Muscle layer of duodenum (tissue), 2 donors: Measurements from ENCODE around the gene ITGA2B.
A peak's percentile ranks its signal among the peaks of the same experiment; 100 is the strongest.
"Not testable (repeated sequence)": the region's sequence is repeated elsewhere in the genome, so short reads cannot be mapped to it uniquely, and the experiment has no call there.

Experiments
- H3K27ac ChIP-seq: one replicate; pipeline ENCODE4 v1.7.0; 2013; ENCODE audit warnings: mild to moderate bottlenecking, low read length
- H3K27me3 ChIP-seq: one replicate; pipeline ENCODE4 v1.7.0; 2013; ENCODE audit warnings: low read depth, mild to moderate bottlenecking, control low read depth, low read length
- H3K36me3 ChIP-seq, 2 donors: one replicate each; pipeline ENCODE4 v1.7.0; 2013; ENCODE audit warnings: low read length in 2 of 2, control low read depth in 1 of 2, mild to moderate bottlenecking in 1 of 2; ENCODE audit not compliant: insufficient read depth in 2 of 2, control insufficient read depth in 1 of 2
- H3K4me1 ChIP-seq, 2 donors: one replicate each; pipeline ENCODE4 v1.7.0; 2013; ENCODE audit warnings: low read length in 2 of 2, mild to moderate bottlenecking in 2 of 2, control low read depth in 1 of 2, moderate library complexity in 1 of 2; ENCODE audit not compliant: insufficient read depth in 2 of 2, control insufficient read depth in 1 of 2
- H3K4me3 ChIP-seq, 2 donors: one replicate each; pipeline ENCODE4 v1.7.0; 2013; ENCODE audit warnings: low read length in 2 of 2, low read depth in 1 of 2, mild to moderate bottlenecking in 1 of 2
- H3K9me3 ChIP-seq, 2 donors: one replicate each; pipeline ENCODE4 v1.7.0; 2013; ENCODE audit warnings: low read length in 2 of 2, control low read depth in 1 of 2, mild to moderate bottlenecking in 1 of 2; ENCODE audit not compliant: control insufficient read depth in 1 of 2
- donor health status: healthy.

ITGA2B gene

DNA sequence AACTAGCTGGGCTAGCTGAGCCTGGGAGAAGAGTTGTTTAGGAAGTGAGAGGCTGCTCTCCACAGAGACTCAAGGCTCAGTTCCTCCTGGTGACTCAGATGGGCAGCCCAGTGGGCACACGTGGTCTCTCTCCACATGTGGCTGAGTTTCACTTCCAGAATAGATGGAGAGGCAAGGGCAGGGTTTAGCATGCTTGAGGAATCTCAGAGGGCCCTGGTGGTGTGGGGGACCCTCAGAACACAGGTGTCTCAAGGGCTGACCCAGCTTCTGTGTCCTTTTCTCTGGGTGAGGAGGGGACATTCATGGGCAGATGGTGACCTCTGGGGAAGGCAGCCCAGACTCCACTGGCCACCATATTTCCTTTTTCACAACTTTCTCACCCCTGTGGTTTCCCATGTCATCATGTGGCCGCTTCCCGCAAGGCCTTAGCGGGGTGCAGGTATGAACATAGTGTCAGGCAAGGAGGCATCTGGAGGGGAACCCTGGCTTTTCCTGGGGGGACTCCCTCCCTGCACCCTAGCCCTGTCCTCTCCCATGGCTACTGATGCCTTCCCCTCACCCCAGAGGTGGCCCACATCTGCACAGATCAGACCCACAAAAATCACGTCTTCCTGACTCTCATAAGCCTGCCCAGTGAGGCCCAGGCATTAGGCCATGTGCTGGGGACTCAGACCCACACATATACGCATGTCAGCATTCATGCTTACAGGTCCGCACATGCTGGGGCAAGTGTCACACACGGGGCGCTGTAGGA lies 41.0 kb downstream of the ITGA2B start:
- Histone ChIP-seq H3K4me1 (peaks cover 0 to 27% of the 10 kb centered on the region in 2 donors), H3K27me3 (no peaks in the 10 kb centered on the region), H3K36me3 (peaks cover 17 to 45% of the 10 kb centered on the region in 2 donors), H3K27ac (no peak overlapping the region), H3K9me3 (no peaks in the 10 kb centered on the region), H3K4me3 (no peak overlapping the region)

DNA sequence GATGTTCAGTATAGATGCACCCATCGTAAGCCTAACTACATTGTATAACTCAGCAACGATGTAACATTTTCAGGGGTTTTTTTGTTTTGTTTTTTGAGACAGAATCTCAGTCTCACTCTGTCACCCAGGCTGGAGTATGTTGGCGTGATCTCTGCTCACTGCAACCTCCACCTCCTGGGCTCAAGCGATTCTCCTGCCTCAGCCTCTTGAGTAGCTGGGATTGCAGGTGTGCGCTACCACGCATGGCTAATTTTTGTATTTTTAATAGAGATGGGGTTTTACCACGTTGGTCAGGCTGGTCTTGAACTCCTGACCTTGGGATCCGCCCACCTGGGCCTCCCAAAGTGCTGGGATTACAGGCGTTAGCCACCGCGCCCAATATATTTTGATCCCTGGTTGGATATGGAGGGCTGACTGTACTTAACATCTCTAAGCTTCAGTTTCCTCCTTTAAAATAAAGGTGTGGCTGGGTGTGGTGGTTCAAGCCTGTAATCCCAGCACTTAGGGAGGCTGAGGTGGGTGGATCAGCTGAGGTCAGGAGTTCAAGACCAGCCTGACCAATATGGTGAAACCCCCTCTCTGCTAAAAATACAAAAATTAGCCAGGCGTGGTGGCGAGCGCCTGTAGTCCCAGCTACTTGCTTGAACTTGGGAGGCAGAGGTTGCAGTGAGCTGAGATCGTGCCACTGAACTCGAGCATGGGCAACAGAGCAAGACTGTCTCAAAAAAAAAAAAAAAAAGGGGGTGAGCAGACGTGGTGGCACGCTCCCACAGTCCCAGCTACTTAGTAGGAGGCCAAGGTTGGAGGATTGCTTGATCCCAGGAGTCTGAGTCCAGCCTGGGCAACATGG lies 42.0 kb downstream of the ITGA2B start:
- not testable (repeated sequence) for H3K27ac ChIP-seq, H3K4me3 ChIP-seq, H3K9me3 ChIP-seq, H3K27me3 ChIP-seq
- H3K4me1 ChIP-seq: peaks cover 0 to 27% of the 10 kb centered on the region in 2 donors
- peaks cover 17 to 39% of the 10 kb centered on the region in 2 donors for H3K36me3 ChIP-seq

- H3K27ac ChIP-seq: peak overlapping the region; percentile 86
- H3K36me3 ChIP-seq: peaks cover 8 to 28% of the 10 kb centered on the region in 2 donors
- H3K4me3 ChIP-seq: peak overlapping the region; percentile 95 to 97
- H3K27me3 ChIP-seq: no peaks in the 10 kb centered on the region
- H3K9me3 ChIP-seq: no peaks in the 10 kb centered on the region
- H3K4me1 ChIP-seq: peaks cover 0 to 27% of the 10 kb centered on the region in 2 donors
Observed at GRCh38 chr17:44346064-44346844, 43.2 kb downstream of the ITGA2B start.

DNA sequence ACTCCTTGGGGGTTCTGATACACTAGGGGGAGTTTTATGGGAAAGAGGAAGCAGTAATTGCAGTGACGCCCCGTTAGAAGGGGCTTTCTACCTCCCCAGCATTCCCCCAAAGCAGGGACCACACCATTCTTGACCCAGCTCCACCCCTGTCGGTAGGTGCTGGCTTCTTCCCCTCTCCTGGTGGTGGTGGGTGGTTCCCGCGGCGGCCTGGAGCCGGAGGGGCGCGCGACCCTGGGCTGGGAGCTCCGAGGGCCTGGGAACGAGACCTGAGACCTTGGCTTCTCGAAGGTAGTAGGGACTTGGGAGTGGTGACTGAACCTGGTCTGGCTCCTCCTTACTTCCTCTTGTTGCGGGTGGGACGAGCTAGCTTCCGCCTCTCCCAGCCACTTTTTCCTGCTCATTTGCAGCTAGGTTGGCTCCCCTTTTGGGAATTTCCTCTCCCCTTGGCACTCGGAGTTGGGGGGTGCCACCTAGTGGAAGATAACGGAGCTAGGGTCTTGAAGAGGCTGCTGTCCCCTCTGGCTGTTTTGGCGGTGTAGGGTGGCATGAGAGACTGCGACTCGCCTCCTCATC lies 43.9 kb downstream of the ITGA2B start:
- H3K4me1 ChIP-seq: peaks cover 0 to 27% of the 10 kb centered on the region in 2 donors

DNA sequence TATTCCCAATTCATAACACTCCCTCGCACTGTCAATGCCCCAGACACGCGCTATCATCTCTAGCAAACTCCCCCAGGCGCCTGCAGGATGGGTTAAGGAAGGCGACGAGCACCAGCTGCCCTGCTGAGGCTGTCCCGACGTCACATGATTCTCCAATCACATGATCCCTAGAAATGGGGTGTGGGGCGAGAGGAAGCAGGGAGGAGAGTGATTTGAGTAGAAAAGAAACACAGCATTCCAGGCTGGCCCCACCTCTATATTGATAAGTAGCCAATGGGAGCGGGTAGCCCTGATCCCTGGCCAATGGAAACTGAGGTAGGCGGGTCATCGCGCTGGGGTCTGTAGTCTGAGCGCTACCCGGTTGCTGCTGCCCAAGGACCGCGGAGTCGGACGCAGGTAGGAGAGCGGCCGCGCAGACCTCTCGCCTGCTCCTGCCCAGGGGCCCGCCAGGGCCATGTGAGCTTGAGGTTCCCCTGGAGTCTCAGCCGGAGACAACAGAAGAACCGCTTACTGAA lies 44.5 kb downstream of the ITGA2B start, which contains the start of gene GRN:
Gene GRN (plus strand): TSS at position 364 of the 515 bp plus-strand sequence. CDS start 3,863 bp downstream, outside the sequence.
- peak within 1 kb of the TSS; percentile 86 for H3K27ac ChIP-seq
- H3K4me1 ChIP-seq: peaks cover 0 to 27% of the 10 kb centered on the region in 2 donors
- H3K4me3 ChIP-seq: peak within 1 kb of the TSS; percentile 95 to 97
- peaks cover 4 to 15% of the 10 kb centered on the region in 2 donors for H3K36me3 ChIP-seq
- H3K27me3 ChIP-seq: no peaks in the 10 kb centered on the region
- H3K9me3 ChIP-seq: no peaks in the 10 kb centered on the region

More for the DNA sequence above, 43.9 kb downstream of the ITGA2B start:
- peaks cover 4 to 20% of the 10 kb centered on the region in 2 donors for H3K36me3 ChIP-seq
- H3K27ac ChIP-seq: peak overlapping the region; percentile 86
- no peaks in the 10 kb centered on the region for H3K27me3 ChIP-seq
- peak overlapping the region; percentile 95 to 97 for H3K4me3 ChIP-seq
- no peaks in the 10 kb centered on the region for H3K9me3 ChIP-seq

DNA sequence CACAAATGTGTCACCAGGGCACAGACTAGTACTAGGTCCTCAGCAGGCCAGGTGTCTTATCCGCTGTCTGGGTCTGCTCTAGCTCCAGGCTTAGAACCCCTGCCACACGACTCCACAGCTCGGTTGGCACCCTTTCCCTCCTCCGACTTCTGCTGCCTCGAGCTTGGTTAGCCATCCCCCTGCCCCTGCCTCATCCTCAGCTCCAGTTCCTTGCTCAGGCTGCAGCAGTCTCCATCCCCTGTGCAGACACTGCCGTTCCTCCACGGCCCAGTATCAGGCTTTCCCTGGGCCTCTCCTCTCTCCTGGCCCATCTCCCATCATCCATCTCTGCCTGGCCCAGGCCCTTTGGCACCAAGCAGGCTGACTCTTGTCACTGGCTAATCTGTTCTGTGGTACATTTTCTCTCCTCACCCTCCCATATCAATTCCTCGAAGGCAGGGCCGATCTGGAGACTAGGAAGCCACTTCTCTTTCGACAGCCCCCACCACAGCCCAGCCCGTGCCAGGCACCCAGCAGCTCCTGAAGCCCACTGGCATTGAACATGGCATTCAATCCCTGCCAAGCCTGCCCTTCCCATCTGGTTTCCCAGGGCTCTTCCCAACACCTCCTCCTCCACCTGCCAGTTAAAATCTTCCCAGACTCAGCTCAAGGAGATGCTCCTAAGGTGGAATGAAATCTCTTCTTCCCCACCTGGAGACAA lies 45.8 kb downstream of the ITGA2B start:
- H3K27ac ChIP-seq: no peak overlapping the region
- no peak overlapping the region for H3K4me3 ChIP-seq
- peaks cover 0 to 2% of the 10 kb centered on the region in 2 donors for H3K36me3 ChIP-seq
- H3K4me1 ChIP-seq: peaks cover 0 to 21% of the 10 kb centered on the region in 2 donors
- no peaks in the 10 kb centered on the region for H3K27me3 ChIP-seq
- no peaks in the 10 kb centered on the region for H3K9me3 ChIP-seq

GRCh38 chr17:44340553-44340952 lies 48.9 kb downstream of the ITGA2B start:
- H3K27me3 ChIP-seq, H3K27ac ChIP-seq, H3K4me1 ChIP-seq, H3K9me3 ChIP-seq, H3K36me3 ChIP-seq, H3K4me3 ChIP-seq: not testable (repeated sequence)

- Histone ChIP-seq H3K27me3 (no peaks in the 10 kb centered on the region), H3K27ac (no peak overlapping the region), H3K36me3 (no peaks in the 10 kb centered on the region), H3K4me3 (no peak overlapping the region), H3K9me3 (no peaks in the 10 kb centered on the region), H3K4me1 (no peaks in the 10 kb centered on the region)
Observed at GRCh38 chr17:44338702-44339101, 50.7 kb downstream of the ITGA2B start.

GRCh38 chr17:44335968-44336367 lies 53.5 kb downstream of the ITGA2B start:
- Histone ChIP-seq H3K36me3 (no peaks in the 10 kb centered on the region), H3K4me3 (no peak overlapping the region), H3K27me3 (no peaks in the 10 kb centered on the region), H3K9me3 (no peaks in the 10 kb centered on the region), H3K27ac (no peak overlapping the region), H3K4me1 (peaks cover 0 to 5% of the 10 kb centered on the region in 2 donors)

- H3K27ac ChIP-seq: no peak overlapping the region
- H3K4me1 ChIP-seq: peaks cover 0 to 5% of the 10 kb centered on the region in 2 donors
- no peaks in the 10 kb centered on the region for H3K9me3 ChIP-seq
- H3K4me3 ChIP-seq: no peak overlapping the region
- H3K36me3 ChIP-seq: no peaks in the 10 kb centered on the region
- no peaks in the 10 kb centered on the region for H3K27me3 ChIP-seq
Observed at GRCh38 chr17:44335564-44335963, 53.9 kb downstream of the ITGA2B start.
